Nephron progenitor cell (in vitro differentiated cells): ENCODE results near the gene ATG4D.

Experiments used
- DNase-seq: peaks from one replicate; pipeline ENCODE4 v3.0.0; 2021
- H3K27ac Mint-ChIP-seq: 2 replicates; pipeline ENCODE4 v1.8.0; 2021; ENCODE audit warnings: mild to moderate bottlenecking, moderate library complexity, mixed read lengths
- H3K27me3 Mint-ChIP-seq: 2 replicates; pipeline ENCODE4 v1.8.0; 2021; ENCODE audit warnings: mild to moderate bottlenecking, low read depth, mixed read lengths; ENCODE audit not compliant: poor library complexity
- H3K36me3 Mint-ChIP-seq: 2 replicates; pipeline ENCODE4 v1.8.0; 2021; ENCODE audit warnings: low read depth, mixed read lengths
- H3K4me1 Mint-ChIP-seq: 2 replicates; pipeline ENCODE4 v1.8.0; 2021; ENCODE audit warnings: mixed read lengths
- H3K4me3 Mint-ChIP-seq: 2 replicates; pipeline ENCODE4 v1.8.0; 2021; ENCODE audit warnings: mild to moderate bottlenecking, moderate library complexity, mixed read lengths
- H3K9me3 Mint-ChIP-seq: 2 replicates; pipeline ENCODE4 v1.8.0; 2021; ENCODE audit warnings: mild to moderate bottlenecking, moderate library complexity, mixed read lengths
- TF ChIP-seq, protein P1 (sequence below): fragments of 200-600 bp; sonication (generic); IDR thresholded peaks from 2 replicates; pipeline ENCODE4 v1.5.0; 2021; ENCODE audit warnings: antibody characterized with exemption

Gene ATG4D

DNA sequence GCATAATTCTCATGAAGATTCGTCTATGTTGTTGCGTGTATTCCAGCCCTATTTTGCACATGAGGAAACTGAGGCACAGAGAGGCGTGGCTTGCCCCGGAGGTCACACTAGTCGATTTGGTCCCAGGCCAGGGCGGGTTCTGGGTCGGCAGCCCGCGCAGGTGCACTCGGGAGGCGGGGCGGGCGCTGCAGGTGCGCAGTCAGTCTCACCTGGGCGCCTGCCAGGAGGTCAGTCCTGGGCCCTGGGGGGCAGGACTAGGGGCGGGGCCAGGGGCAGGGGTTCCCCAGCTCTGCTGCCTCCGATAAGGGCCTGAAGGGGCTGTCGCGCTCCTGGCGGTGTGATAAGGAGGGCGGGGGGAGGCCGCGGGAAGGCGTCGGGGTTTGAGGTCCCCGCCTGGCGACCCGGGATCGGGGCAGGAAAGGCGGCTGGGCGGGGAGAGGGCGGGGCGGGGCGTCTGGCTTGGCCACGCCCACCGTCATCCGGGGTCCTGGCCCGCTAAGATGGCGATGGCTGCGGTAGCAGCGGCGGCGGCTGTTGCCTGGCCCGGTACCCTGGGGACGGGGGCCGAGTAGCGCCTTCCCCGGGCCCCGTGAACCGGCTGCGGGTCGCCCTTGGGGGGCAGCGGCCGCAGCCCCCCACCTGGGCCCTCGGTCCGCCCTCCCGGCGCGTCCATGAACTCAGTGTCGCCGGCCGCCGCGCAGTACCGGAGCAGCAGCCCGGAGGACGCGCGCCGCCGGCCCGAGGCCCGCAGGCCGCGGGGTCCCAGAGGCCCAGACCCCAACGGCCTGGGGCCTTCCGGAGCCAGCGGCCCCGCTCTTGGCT is at the start of gene ATG4D:
Gene ATG4D, plus strand, starts transcription at position 485 of the 822 bp plus-strand sequence. Its CDS starts 187 bp downstream, at position 672.
- Mint-ChIP-seq H3K36me3 (peaks cover 10% of the 10 kb centered on the region), H3K4me3 (peak within 1 kb of the TSS; percentile 91), H3K4me1 (peaks cover 5% of the 10 kb centered on the region), H3K27ac (no peak within 1 kb of the TSS), H3K9me3 (no peaks in the 10 kb centered on the region), H3K27me3 (peaks cover 14% of the 10 kb centered on the region)
- DNase-seq: peak; percentile 91
- TF ChIP-seq, protein P1, sequence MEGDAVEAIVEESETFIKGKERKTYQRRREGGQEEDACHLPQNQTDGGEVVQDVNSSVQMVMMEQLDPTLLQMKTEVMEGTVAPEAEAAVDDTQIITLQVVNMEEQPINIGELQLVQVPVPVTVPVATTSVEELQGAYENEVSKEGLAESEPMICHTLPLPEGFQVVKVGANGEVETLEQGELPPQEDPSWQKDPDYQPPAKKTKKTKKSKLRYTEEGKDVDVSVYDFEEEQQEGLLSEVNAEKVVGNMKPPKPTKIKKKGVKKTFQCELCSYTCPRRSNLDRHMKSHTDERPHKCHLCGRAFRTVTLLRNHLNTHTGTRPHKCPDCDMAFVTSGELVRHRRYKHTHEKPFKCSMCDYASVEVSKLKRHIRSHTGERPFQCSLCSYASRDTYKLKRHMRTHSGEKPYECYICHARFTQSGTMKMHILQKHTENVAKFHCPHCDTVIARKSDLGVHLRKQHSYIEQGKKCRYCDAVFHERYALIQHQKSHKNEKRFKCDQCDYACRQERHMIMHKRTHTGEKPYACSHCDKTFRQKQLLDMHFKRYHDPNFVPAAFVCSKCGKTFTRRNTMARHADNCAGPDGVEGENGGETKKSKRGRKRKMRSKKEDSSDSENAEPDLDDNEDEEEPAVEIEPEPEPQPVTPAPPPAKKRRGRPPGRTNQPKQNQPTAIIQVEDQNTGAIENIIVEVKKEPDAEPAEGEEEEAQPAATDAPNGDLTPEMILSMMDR: no peak

DNA sequence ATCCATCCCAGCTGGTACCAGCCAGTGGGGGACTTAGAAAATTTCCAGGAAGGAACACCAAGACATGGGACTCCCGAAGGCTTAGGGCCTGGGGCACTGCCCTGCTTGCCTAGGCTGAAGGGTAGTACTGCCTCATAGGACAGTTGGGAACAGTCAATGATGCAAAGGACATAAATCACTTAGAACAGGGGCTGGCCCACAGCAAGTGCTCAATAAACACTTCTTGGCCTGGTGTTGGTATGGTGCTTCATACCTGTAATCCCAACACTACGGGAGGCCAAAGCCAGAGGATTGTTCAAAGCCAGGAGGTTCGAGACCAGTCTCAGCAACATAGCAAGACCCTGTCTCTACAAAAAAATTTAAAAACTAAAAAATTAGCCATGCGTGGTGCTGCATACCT is 46.3 kb upstream of the ATG4D start:
- Mint-ChIP-seq H3K4me3 (no peak overlapping the region), H3K9me3 (no peaks in the 10 kb centered on the region), H3K36me3 (peaks cover 48% of the 10 kb centered on the region), H3K4me1 (peaks cover 17% of the 10 kb centered on the region), H3K27me3 (no peaks in the 10 kb centered on the region), H3K27ac (no peak overlapping the region)
- TF ChIP-seq, protein P1: no peak
- DNase-seq: no peak

DNA sequence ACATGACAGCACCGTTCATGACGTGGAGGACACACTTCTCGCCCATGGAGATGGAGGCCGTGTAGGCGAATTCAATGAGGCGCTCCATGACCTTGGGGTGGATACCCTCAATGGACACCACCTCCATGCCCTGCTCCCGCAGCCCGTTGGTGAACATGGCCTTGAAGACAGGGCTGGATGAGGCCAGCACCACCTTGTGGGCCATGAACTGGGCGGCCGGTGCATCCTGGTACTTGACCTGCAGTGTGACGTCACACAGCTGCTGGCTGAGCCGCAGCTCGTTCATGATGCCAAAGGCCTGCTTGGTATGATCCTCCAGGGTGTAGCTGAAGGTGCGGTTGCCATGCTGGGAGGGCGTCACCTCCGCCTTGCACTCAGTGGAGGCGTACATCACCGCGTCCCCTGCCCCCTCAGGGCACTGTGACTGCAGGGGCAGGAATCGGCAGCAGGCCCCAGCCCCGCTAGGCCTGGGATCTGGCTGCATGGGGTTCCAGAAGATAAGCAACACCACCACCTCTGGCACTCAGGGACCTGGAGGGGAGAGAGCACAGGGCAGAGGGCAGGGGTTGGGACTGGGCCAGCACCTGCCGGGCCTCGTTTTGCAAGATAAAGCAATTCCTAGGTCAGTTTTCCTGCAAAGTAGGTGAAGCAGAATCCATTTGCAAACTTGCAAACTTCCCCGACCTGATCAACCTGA is 44.0 kb upstream of the ATG4D start:
- Mint-ChIP-seq H3K9me3 (no peaks in the 10 kb centered on the region), H3K36me3 (peaks cover 36% of the 10 kb centered on the region), H3K27me3 (no peaks in the 10 kb centered on the region), H3K4me3 (no peak overlapping the region), H3K27ac (peak overlapping the region; percentile 21), H3K4me1 (peaks cover 17% of the 10 kb centered on the region)
- no peak for DNase-seq
- TF ChIP-seq, protein P1: no peak

DNA sequence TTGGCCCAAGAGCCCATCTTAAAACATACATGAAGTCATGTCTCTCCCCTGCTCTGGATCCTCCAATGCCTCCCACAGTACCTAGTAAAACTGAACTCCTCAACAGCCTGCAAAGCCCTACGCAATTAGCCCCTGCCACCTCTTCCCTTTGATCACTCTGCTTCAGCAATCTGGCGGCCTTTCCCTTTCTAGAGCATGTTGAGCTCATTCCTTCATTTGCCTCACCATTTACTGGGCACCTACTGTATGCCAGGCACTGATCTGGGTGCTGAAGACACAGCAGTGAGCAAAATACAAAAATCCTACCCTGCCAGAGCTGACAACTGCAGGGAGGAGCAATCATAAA is 43.5 kb upstream of the ATG4D start:
- DNase-seq: no peak
- Mint-ChIP-seq H3K36me3 (peaks cover 31% of the 10 kb centered on the region), H3K27ac (peak overlapping the region; percentile 21), H3K9me3 (no peaks in the 10 kb centered on the region), H3K4me3 (peak overlapping the region; percentile 75), H3K4me1 (peaks cover 17% of the 10 kb centered on the region), H3K27me3 (no peaks in the 10 kb centered on the region)
- TF ChIP-seq, protein P1: no peak

DNA sequence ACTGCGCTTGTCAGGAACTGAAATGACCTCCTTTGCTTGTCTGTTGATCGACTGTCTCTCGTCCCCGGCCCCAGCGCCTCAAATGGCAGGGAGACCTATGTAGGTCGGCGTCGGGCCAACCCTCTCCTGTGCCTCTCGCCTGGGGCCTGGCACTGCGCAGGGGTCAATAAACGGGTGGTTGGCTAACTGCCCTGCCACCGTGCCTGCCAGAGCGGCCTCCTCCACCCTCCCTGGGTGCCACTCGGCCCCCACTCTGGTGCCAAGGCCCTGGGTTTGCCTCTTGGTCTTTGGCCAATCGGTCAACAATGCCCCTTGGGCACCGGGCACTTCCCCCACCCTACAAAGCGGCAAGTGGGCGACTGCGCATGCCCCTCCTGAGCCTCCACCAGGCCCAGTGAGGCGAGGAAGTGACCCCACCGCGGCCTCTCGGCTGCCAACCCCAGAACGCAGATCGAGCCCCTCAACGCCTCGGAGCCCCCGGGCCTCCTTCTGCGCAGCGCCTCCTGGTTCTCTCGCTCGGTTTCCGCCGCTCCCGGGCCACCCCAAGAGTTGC is 41.7 kb upstream of the ATG4D start:
- Mint-ChIP-seq H3K27me3 (no peaks in the 10 kb centered on the region), H3K9me3 (no peaks in the 10 kb centered on the region), H3K27ac (peak overlapping the region; percentile 51), H3K36me3 (peaks cover 23% of the 10 kb centered on the region), H3K4me3 (peak overlapping the region; percentile 84), H3K4me1 (peaks cover 17% of the 10 kb centered on the region)
- DNase-seq: peak; percentile 61
- TF ChIP-seq, protein P1: no peak
